GM18520 (cell line): ENCODE data around the gene ANKH.

Experiments
- ATAC-seq: cut with Tn5 transposase; IDR thresholded peaks from one replicate; pipeline ENCODE4 v1.9.1; 2021; ENCODE audit not compliant: unreplicated experiment

ANKH gene

DNA sequence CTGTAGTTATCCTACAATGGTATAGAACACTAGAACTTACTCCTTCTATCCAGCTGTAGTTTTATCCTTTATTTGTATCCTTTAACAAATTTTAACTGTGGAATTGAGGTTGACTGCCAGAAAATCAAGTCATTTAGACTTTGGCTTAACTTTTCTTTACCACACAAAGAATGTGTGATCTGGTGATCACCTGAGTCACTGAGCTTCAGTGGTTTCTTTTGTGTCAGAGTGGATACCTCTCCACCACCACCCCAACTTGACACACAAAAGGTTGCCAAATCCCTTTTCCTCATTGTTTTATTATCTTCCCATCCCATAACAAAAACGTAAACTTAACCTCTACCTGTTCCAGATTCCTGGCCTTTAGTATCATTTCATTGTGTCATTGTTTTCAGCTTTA lies 201.6 kb downstream of the ANKH start:
- no peak for ATAC-seq

DNA sequence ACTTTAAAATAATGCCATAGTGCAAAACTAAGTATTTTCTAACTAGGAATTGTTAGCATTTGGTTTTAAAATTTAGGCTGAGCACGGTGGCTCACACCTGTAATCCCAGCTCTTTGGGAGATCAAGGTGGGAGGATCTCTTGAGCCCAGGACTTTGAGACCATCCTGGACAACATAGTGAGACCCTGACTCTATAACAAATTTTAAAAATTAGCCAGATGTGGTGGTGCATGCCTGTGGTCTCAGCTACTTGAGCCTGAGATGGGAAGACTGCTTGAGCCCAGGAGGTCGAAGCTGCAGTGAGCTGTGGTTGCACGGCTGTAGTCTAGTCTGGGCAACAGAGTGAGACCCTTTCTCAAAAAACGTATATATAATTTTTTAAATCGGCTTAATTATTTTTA lies 202.2 kb downstream of the ANKH start:
- ATAC-seq, result no peak

DNA sequence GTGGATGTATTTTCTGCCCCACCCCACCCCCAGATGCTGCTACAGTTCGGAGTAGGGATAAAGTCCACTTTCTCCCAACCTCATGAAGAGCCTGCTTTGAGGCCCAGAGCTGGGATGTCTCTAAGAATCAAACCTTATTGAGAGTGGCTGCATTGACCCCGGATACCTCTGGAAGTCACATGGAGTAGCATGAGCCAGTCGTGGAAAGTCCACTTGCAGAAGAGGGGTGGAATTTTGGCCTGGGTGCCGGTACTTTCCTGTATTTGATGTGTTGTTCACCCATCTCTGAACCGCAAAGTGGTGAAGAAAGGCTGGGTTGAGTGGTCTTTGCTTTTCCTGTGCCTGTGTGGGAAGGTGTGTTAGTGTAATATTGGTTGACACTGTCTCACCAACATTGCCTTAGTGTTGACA lies 203.4 kb downstream of the ANKH start:
- ATAC-seq, result no peak

DNA sequence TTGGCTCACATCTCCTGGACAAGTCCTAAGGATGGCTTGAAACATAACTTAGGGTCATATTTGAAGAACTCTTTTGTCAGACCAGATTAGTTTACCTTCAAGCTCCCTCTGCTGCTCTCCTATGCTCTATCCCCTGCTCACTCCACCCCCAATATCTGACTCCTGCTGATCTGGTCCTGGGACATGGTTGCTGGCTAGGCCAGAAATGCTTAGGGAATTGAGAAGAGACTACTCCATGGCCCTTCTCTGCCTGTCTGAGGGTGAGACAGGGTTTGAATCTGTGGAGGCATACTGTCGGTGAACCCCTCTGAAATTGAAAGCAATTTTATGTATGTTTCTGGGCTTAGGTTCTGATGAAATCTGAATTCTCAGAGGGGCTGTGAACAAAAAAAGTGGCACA lies 203.8 kb downstream of the ANKH start:
- ATAC-seq, result no peak

DNA sequence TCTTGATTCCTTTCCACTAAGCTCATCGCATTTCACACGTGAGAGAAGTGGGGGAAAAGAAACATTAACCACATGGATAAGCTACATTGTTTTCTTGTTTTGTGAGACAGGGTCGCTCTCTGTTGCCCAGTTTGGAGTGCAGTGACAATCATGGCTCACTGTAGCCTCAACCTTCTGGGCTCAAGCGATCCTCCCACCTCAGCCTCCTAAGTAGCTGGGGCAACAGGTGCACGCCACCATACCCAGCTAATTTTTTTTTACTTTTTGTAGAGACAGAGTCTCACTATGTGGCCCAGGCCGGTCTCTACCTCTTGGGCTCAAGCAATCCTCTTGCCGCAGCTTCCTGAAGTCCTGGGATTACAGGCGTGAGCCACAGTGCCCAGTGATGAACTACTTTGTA lies 204.3 kb downstream of the ANKH start:
- no peak for ATAC-seq

DNA sequence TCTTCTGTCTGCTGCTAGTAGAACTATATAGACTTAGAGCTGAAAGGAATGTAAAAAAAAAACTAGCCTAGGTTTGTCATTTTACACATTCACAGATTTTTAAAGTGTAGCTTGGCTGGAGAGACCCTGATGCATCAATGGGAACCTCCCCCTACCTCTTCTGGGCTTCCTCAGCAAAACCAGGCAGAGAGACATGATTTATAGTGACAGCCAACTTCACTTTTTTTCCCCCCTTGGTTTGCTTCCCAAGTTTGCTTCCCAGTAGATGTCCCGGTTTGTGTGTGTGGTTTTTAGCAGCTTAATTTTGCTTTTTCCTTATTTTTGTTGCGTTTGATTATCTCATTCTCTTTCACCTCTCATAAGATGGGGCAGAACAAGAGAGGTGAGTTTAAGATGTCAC lies 205.2 kb downstream of the ANKH start:
- no peak for ATAC-seq

DNA sequence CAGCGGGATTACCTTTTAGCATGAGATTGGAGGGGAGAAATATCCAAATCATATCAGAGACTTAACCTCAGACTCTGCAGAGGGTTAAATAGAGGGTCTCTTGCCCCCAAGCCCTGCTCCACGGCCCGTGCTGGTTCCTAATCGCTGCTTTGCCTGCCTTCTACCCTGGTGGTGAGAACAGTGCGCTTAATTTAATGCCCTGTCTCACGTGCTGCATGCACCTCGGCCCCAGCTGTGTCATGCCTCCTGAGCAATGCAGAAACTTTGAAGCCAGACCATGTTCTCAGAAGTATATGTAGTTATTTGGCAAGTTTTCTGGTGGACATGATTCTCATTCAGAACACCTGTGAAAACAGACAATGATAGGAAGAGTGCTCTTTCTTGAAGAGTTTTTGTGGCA lies 205.6 kb downstream of the ANKH start:
- no peak for ATAC-seq

DNA sequence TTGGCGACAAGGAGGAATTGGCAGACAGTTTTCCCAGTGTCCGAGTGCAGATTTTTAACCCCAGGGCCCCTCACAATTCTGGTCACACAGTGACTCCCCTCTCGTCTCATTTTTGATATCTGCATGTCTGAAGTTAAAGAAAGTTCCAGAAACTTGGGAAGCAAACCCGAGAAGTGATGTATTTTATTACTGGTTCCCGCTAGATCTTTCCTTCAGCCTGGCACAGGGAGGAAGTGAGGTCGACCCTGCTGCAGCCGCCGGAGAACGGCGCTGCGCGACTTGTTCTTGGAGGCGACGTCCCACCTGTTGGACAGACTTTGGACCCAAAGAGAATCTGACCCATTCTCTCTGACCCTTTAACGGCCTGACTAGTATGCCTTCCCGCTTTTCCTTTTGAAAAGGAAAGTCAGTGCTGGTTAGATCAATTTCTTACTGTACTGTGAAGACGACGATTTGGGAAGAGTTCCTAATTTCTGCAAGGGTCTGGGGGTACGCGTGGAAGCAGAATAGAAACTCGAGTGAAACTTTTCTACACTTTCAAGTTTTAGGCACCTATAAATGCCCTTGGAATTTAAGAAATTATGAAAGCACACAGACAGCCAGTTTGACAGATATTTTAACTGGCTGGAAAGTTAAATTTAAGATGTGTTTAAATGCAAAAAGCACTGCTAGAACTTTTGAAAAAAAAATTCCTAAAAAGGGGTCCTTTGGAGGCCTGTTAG lies 206.3 kb downstream of the ANKH start:
- no peak for ATAC-seq

DNA sequence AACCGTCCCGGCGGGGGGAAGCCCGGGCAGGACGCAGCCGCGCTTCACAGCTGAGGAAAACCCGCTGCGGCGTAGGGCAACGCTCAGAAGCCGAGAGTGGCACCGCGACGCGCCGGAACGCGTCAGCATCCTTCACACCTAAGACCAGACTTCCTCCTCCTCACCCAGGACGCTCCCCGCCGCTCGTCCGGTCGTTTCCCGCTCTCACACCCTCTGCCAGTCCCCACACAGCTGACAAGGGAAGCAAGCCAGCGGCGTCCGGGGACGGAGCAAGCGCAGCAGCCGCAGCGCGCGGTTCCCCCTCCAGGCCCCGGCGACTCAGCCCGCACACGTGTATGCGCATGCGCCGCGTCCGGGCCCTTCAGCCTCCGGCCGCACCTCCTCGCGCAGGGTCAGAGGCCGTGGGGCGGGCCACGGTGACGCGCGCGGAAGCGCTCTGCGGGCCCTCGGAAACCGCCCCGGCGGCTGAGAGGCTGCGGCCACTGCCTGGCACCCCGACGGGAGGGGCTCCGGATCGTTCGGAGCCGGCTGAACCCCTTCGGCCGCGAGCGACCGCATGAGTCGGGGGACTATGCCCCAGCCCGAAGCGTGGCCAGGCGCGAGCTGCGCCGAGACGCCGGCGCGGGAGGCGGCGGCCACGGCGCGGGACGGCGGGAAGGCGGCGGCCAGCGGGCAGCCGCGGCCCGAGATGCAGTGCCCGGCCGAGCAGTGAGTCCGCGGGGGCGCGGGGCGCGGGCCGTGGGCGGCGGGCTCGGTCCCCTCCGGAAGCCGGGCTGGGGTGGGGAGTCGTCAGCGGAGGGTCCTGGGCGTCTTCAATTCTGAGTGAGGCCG lies 207.1 kb downstream of the ANKH start, which contains the start of gene OTULIN:
TSS of gene OTULIN (plus strand) at position 449 of the 831 bp plus-strand sequence. CDS start at position 557, 108 bp downstream.
- ATAC-seq, result peak; percentile 63

DNA sequence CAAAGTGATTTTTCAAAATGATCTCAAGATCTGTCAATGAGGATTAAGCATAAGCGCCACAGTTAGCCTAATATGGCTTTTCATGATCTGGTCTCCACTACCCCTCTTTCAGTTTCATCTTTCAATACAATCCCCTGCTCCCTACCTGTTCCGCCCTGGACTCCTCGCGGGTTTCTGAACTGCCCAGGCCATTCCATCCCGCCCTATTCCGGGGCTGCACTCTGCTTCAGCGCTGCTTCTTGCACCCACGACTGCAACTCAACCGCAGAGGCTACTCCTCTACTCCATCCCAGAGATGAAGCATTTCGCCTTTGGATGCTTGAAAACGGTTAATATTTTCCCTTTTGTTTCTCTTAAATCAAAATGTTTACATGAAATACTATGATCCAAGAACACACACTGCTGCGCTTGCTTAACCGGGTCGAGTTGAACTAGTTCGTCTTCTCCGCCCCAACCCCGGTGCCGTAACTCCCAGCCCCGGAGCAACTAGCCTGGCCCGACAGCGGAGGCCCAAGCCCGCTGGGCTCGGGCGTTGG lies 207.8 kb downstream of the ANKH start:
- no peak for ATAC-seq

DNA sequence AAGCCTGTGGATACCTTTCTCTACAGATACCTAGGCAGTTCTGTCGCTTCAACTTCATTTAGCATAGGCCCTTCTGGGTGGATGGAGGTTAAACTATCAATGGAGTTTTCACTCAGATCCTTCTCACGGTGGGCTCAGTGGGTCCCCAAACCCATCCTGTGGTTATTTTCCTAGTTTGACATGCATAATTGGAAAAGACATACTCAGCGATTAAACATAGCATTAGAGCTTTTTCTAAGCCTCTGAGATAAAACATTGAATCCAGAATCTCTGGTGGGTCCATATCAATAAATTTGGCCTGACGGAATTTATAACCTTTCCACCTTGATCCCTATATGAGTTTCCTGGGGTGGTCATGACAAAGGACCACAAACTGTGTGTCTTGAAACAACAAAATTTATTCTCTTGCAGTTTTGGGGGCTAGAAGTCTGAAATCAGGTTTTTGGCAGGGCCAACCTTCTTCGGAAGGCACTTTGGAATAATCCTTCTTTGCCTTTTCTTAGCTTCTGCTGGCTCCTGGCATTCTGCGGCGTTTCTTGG lies 208.8 kb downstream of the ANKH start:
- ATAC-seq, result no peak

DNA sequence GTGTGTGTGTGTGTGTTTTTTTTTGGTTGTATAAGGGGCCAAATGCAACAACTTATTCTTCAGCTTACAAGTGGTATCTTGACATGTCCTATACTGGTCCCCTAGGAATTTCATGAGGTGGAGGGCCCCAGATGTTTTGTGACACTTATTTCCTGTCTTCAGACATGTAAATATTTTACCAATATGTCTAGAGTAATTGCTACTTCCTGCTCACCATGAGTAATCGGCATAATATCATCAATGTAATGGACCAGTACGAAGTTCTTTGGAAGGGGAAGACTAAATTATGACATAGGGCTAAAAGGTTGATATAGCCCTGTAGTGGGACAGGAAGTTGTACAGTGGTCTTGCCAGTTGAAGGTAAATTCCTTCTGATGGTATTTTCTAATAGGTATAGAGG lies 210.7 kb downstream of the ANKH start:
- no peak for ATAC-seq

DNA sequence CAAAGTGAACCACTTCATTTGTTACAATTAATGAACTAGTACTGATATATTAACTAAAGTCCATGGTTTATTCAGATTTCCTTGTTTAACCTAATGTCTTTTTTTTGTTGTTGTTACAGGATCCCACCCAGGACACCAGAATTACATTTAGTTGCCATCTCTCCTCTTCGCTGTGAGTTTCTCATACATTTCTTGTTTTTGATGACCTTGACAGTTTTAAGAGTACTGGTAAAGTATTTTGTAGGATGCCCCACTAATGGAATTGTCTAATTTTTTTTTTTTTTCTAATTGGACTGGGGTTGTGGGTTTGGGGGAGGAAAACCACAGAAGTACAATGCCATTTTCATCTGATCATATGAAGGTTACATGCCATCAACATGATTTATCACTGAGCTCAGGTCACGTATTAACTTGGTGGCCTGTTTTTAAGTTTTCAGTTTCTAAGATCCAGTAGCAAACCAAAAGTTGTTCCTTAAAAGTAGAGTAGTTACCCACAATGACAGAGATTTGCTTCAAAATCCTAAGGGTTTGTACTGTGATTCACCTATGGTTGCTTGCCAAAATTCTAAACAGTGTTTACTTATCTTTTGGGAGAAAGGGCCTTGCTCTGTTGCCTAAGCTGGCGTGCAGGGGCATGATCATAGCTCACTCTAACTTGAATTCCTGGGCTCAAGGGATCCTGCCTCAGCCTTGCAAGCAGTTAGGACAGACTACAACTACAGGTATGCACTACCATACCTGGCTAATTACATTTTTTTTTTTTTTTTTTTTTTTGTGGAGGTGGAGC lies 211.6 kb downstream of the ANKH start:
- ATAC-seq, result no peak

DNA sequence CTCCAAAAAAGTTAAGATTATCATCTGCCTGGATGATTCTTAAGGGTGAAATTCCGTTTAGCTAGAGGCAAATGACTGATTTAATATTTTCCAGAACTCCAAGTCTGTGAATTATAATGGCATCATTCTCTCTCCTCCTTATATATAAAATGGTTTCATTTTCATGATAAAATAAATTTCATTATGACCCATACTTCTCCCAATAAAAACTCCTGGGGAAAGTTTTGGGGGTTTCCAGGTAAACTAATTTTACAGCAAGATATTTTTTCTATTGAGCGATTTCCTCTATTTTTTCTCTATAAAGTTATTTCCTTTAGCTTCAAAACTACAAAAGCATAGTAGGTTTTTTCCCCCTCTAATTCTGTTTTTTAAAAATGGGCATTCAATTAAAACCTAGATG lies 214.7 kb downstream of the ANKH start:
- ATAC-seq, result no peak

DNA sequence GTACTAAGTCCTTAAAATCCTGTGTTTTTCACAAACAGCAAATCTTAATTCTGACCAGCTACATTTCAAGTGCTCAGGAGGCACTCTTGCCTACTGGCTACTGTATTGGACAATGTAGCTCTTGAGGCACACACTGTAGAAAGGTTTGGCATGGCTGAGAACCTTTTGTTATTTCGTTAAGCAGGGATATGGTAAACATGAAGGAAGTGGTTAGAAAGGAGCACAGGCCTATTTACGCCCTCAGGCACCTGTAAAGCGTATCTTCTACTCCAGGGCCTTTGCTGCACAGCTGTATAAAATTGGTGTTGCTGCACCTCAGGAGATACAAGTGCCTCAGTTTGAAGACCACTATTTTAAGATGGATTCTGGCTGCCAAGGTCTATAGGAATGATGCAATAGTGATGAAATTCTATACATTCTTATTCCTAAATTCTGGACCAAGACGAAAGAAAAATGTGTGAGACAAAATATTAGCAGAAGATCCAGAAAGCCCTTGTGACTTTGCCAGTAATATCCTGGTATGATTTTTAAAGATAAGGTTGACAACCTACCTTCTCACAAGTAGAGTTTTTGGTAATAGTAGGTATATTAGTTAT lies 216.3 kb downstream of the ANKH start:
- ATAC-seq, result no peak
